BE2C (cell line): ENCODE results near the gene KANSL1.

Source experiments
- DNase-seq: peaks from one replicate; pipeline ENCODE4 v3.0.0-alpha.2; 2020
- H3K27me3 ChIP-seq: fragments of 250-450 bp; sonication (Bioruptor Pico); 2 replicates; pipeline ENCODE4 v1.5.1; 2020; ENCODE audit warnings: mild to moderate bottlenecking
- H3K36me3 ChIP-seq: fragments of 250-450 bp; sonication (Bioruptor Pico); 2 replicates; pipeline ENCODE4 v1.5.1; 2020; ENCODE audit warnings: mild to moderate bottlenecking
- H3K4me1 ChIP-seq: fragments of 250-450 bp; sonication (Bioruptor Pico); 2 replicates; pipeline ENCODE4 v1.5.1; 2020
- H3K4me3 ChIP-seq: 2 replicates; pipeline ENCODE4 v1.5.1; 2011; ENCODE audit warnings: low read depth, low read length
- H3K9me3 ChIP-seq: fragments of 250-450 bp; sonication (Bioruptor Pico); 2 replicates; pipeline ENCODE4 v1.5.1; 2020
- TF ChIP-seq, protein P1 (sequence below): IDR thresholded peaks from 2 replicates; pipeline ENCODE4 v1.5.1; 2012; ENCODE audit warnings: mild to moderate bottlenecking, low read depth, low read length

The KANSL1 gene

GRCh38 chr17:46198233-46198632 is 5.0 kb upstream of the KANSL1 start:
- peaks cover 9% of the 10 kb centered on the region for H3K4me1 ChIP-seq
- H3K4me3 ChIP-seq: no peak overlapping the region
- no peaks in the 10 kb centered on the region for H3K9me3 ChIP-seq
- TF ChIP-seq, protein P1, sequence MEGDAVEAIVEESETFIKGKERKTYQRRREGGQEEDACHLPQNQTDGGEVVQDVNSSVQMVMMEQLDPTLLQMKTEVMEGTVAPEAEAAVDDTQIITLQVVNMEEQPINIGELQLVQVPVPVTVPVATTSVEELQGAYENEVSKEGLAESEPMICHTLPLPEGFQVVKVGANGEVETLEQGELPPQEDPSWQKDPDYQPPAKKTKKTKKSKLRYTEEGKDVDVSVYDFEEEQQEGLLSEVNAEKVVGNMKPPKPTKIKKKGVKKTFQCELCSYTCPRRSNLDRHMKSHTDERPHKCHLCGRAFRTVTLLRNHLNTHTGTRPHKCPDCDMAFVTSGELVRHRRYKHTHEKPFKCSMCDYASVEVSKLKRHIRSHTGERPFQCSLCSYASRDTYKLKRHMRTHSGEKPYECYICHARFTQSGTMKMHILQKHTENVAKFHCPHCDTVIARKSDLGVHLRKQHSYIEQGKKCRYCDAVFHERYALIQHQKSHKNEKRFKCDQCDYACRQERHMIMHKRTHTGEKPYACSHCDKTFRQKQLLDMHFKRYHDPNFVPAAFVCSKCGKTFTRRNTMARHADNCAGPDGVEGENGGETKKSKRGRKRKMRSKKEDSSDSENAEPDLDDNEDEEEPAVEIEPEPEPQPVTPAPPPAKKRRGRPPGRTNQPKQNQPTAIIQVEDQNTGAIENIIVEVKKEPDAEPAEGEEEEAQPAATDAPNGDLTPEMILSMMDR: no peak
- no peaks in the 10 kb centered on the region for H3K27me3 ChIP-seq
- DNase-seq: no peak
- 0 out of 2 replicates have a peak, but pooled peaks cover 3% of the 10 kb centered on the region for H3K36me3 ChIP-seq

- TF ChIP-seq, protein P1: no peak
- no peak overlapping the region for H3K4me3 ChIP-seq
- no peaks in the 10 kb centered on the region for H3K9me3 ChIP-seq
- H3K4me1 ChIP-seq: peaks cover 9% of the 10 kb centered on the region
- H3K36me3 ChIP-seq: 0 out of 2 replicates have a peak, but pooled peaks cover 3% of the 10 kb centered on the region
- no peaks in the 10 kb centered on the region for H3K27me3 ChIP-seq
- no peak for DNase-seq
Measured at GRCh38 chr17:46197530-46197929, 4.3 kb upstream of the KANSL1 start.

DNA sequence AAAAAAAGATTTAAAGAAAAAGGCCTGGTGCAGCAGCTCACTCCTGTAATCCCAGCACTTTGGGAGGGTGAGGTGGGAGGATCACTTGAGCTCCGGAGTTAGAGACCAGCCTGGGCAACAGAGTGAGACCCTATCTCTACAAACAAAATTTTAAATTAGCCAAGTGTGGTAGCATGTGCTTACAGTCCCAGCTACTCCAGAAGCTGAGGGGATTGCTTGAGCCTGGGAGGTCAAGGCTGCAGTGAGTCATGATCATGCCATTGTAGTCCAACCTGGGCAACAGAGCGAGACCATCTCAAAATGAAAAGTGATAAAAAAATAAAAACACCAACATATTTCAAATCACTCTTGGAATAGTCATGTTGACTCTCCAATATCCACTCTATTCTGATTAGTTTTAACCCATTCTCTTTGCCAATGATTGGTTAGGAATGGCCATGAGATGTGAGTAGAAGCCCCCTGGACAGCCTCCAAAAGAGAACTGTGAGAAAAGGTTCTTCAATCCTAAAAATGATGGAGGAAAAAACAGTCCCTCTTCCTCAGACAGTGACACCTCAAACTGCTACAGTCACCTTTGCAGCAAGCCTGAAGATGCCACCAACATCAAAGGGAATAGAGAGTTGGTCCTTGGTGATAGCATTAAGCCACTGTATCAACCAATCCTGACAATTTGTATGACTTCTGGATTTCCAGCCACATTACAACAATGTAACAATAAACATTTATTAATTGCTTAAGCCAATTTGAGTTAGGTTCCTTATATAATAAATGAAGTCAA is 2.9 kb upstream of the KANSL1 start:
- TF ChIP-seq, protein P1: no peak
- H3K27me3 ChIP-seq: no peaks in the 10 kb centered on the region
- H3K36me3 ChIP-seq: 0 out of 2 replicates have a peak, but pooled peaks cover 3% of the 10 kb centered on the region
- no peak overlapping the region for H3K4me3 ChIP-seq
- H3K9me3 ChIP-seq: no peaks in the 10 kb centered on the region
- H3K4me1 ChIP-seq: peaks cover 9% of the 10 kb centered on the region
- DNase-seq: no peak

DNA sequence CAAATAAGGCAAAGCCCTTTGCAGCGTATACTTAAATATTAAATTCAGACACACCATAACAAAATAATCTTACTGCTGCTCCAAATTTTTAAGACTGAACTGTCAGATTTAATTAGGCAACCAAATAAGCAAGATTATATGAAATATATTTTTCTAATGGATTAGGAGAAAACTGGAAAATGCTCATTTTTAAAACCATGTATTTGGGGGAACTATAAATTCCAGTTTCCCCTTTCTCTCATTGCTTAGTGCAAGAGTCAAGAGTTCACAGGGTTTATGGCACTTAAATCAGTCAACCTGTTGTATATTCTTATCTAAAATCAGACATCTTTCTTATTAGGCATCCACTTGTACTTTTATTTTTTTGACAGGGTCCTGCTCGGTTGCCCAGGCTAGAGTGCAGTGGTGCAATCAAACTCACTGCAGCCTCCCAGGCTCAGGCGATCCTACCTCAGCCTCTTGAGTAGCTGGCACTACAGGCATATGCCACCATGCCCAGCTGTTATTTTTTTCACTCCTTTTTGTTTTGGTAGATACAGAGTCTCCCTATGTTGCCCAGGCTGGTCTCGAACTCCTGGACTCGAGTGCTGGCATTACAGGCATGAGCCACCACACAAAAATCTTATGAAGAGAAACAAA is 2.1 kb upstream of the KANSL1 start:
- no peak for DNase-seq
- 0 out of 2 replicates have a peak, but pooled peaks cover 3% of the 10 kb centered on the region for H3K36me3 ChIP-seq
- H3K9me3 ChIP-seq: no peaks in the 10 kb centered on the region
- TF ChIP-seq, protein P1: no peak
- H3K4me3 ChIP-seq: no peak overlapping the region
- no peaks in the 10 kb centered on the region for H3K27me3 ChIP-seq
- H3K4me1 ChIP-seq: peaks cover 9% of the 10 kb centered on the region

- Histone ChIP-seq H3K4me3 (peak overlapping the region; percentile 89), H3K36me3 (0 out of 2 replicates have a peak, but pooled peaks cover 3% of the 10 kb centered on the region), H3K9me3 (no peaks in the 10 kb centered on the region), H3K4me1 (peaks cover 9% of the 10 kb centered on the region), H3K27me3 (no peaks in the 10 kb centered on the region)
- TF ChIP-seq, protein P1: peak; percentile 74
- peak; percentile 26 for DNase-seq
Measured at GRCh38 chr17:46194393-46195216, 1.4 kb upstream of the KANSL1 start.
